Tibial nerve (tissue), 4 donors: ENCODE results near the gene KRTAP29-1. TPM values are rescaled to one million over a fixed set of nuclear protein-coding genes. Genes with fewer than 3 reads are reported as not detected.
"Not testable (repeated sequence)": the region's sequence is repeated elsewhere in the genome, so short reads cannot be mapped to it uniquely, and the experiment has no call there.

Experiments used
- DNase-seq, 2 donors: peaks; one replicate each; pipeline ENCODE4 v3.0.0-alpha.2; 2019; ENCODE audit warnings: low spot score in 2 of 2
- H3K27ac ChIP-seq, 4 donors: fragments of 200-600 bp; sonication (generic) in 3 of 4; one replicate each; pipeline ENCODE4 v1.5.1; 2017 to 2019; ENCODE audit warnings: mild to moderate bottlenecking in 1 of 4
- H3K27me3 ChIP-seq, 2 donors: fragments of 200-600 bp; sonication (generic) in 1 of 2; one replicate each; pipeline versions ENCODE4 v1.5.1 to v1.6.0; 2017 to 2019
- H3K36me3 ChIP-seq, 3 donors: fragments of 200-600 bp; sonication (generic); one replicate each; pipeline ENCODE4 v1.5.1; 2018 to 2019
- H3K4me1 ChIP-seq, 4 donors: fragments of 200-600 bp; sonication (generic) in 3 of 4; one replicate each; pipeline ENCODE4 v1.5.1; 2017 to 2019
- H3K4me3 ChIP-seq, 4 donors: fragments of 200-600 bp; sonication (generic) in 3 of 4; one replicate each; pipeline ENCODE4 v1.5.1; 2017 to 2019; ENCODE audit warnings: mild to moderate bottlenecking in 1 of 4, moderate library complexity in 1 of 4
- H3K9me3 ChIP-seq, 4 donors: fragments of 200-600 bp; sonication (generic) in 3 of 4; one replicate each; pipeline ENCODE4 v1.5.1; 2017 to 2019
- EP300 ChIP-seq, 2 donors: sonication (generic); formaldehyde crosslinking; IDR thresholded peaks; one replicate each; pipeline ENCODE4 v1.6.1; 2017; ENCODE audit warnings: antibody characterized with exemption in 2 of 2, mild to moderate bottlenecking in 1 of 2
- POLR2A ChIP-seq, 2 donors: fragments of 450-650 bp; IDR thresholded peaks; one replicate each; pipeline ENCODE4 v1.6.1; 2017; ENCODE audit warnings: antibody characterized with exemption in 2 of 2, mild to moderate bottlenecking in 2 of 2, moderate library complexity in 2 of 2
- WGBS, 2 donors: methylation state at CpG; one replicate each; pipeline ENCODE4 v1.1.5; 2018; 5-methylcytosine and 5-hydroxymethylcytosine counted together
- total RNA-seq, 4 donors: library from RNA; depleted of rRNA; stranded (reverse); fragments of >200 nt; gene quantifications; one replicate each; pipeline ENCODE4 v1.1.0, GENCODE V29; 2016
- TF ChIP-seq, protein P1 (sequence below), 5 experiments: fragments of 200-600 bp in 3 of 5; fragments of 450-650 bp in 2 of 5; sonication (generic) in 3 of 5; IDR thresholded peaks; one replicate each; pipeline ENCODE4 v1.5.1; 2016 to 2019; ENCODE audit warnings: antibody characterized with exemption in 5 of 5, mild to moderate bottlenecking in 3 of 5, moderate library complexity in 2 of 5

Gene KRTAP29-1
- total RNA-seq, 4 donors from 2014 or later: not detected

DNA sequence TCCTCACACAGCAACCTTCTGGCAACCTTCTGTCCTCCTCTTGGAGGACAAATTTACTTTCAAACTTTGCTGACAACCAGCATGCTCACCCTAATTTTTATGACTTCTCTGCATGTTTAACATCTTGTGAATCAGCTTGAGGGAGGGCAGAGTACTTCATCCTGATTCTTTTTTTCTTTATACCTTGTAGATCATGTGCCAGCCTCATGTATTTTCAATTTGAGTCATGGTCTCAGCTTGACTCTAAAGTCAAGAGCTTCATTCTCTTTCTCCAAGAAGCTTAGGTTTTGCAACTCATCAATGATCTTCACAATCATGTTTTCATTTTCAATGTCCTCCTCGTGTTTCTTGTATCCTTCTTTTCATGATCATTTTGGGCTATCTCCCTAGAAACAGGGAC lies 30.8 kb downstream of the KRTAP29-1 start:
- TF ChIP-seq EP300 (IDR thresholded peaks at IDR 0.05): no peak
- no peak for TF ChIP-seq POLR2A (IDR thresholded peaks at IDR 0.05)
- TF ChIP-seq, protein P1, sequence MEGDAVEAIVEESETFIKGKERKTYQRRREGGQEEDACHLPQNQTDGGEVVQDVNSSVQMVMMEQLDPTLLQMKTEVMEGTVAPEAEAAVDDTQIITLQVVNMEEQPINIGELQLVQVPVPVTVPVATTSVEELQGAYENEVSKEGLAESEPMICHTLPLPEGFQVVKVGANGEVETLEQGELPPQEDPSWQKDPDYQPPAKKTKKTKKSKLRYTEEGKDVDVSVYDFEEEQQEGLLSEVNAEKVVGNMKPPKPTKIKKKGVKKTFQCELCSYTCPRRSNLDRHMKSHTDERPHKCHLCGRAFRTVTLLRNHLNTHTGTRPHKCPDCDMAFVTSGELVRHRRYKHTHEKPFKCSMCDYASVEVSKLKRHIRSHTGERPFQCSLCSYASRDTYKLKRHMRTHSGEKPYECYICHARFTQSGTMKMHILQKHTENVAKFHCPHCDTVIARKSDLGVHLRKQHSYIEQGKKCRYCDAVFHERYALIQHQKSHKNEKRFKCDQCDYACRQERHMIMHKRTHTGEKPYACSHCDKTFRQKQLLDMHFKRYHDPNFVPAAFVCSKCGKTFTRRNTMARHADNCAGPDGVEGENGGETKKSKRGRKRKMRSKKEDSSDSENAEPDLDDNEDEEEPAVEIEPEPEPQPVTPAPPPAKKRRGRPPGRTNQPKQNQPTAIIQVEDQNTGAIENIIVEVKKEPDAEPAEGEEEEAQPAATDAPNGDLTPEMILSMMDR (IDR thresholded peaks at IDR 0.05): no peak
- no peak for DNase-seq
- no peak overlapping the region for H3K4me3 ChIP-seq
- no peak overlapping the region for H3K27ac ChIP-seq
- H3K27me3 ChIP-seq: no peaks in the 10 kb centered on the region
- H3K36me3 ChIP-seq: no peaks in the 10 kb centered on the region
- 53% methylated on average over 1 of the region's 1 CpG; no CpG with 5 or more reads in 1 of the 2 donors for WGBS, 2 donors
- no peaks in the 10 kb centered on the region for H3K9me3 ChIP-seq
- H3K4me1 ChIP-seq: no peaks in the 10 kb centered on the region

DNA sequence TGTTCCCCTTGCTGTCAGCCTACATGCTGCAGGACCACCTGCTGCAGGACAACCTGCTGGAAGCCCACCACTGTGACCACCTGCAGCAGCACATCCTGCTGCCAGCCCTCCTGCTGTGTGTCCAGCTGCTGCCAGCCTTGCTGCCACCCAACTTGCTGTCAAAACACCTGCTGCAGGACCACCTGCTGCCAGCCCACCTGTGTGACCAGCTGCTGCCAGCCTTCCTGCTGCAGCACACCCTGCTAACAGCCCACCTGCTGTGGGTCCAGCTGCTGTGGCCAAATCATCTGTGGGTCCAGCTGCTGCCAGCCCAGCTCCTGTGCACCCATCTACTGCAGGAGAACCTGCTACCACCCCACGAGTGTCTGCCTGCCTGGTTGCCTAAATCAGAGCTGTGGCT lies 31.3 kb downstream of the KRTAP29-1 start:
- not testable (repeated sequence) for DNase-seq, H3K27me3 ChIP-seq, H3K4me1 ChIP-seq, H3K9me3 ChIP-seq, H3K4me3 ChIP-seq, H3K36me3 ChIP-seq, H3K27ac ChIP-seq
- no CpG with 5 or more reads among the region's 1 CpG for WGBS, 2 donors

DNA sequence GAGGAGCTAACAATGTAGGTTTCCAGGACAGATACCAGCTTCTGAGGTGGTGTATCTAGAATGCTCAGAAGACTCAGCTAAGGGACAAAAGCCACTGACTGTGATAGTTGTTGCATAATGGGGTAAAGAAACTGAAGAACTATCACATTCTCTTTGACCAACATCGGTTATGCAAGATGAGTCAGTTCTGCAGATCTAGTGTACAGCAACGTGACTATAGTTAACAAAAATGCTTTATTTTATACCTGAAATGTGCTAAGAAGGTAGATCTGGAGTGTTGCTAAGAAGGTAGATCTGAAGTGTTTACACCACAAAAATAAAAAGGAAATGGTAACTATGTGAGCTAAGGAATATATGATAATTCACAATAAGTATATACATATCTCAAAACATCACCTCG lies 34.9 kb downstream of the KRTAP29-1 start:
- TF ChIP-seq POLR2A (IDR thresholded peaks at IDR 0.05) (no peak), EP300 (IDR thresholded peaks at IDR 0.05) (no peak)
- TF ChIP-seq, protein P1 (IDR thresholded peaks at IDR 0.05): no peak
- no peaks in the 10 kb centered on the region for H3K9me3 ChIP-seq
- WGBS, 2 donors: 89% methylated on average over 3 of the region's 3 CpGs; no CpG with 5 or more reads in 1 of the 2 donors
- no peaks in the 10 kb centered on the region for H3K36me3 ChIP-seq
- H3K27ac ChIP-seq: no peak overlapping the region
- DNase-seq: no peak
- H3K4me3 ChIP-seq: no peak overlapping the region
- H3K27me3 ChIP-seq: no peaks in the 10 kb centered on the region
- H3K4me1 ChIP-seq: no peaks in the 10 kb centered on the region

DNA sequence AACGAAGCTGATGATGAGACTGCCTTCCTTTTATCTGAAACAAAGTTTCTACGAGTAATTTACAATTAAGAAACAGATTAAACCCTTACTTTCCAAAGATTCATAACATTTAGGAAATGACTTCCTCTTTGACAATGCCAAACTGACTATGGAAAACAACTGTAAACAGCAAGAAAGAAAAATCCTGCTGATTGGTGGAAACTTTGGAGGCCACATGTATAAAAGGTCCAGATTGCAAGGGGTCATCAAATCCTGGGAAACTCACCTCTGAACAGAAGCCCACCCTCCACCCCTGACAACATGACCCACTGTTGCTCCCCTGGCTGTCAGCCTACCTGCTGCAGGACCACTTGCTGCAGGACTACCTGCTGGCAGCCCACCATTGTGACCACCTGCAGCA lies 37.6 kb downstream of the KRTAP29-1 start, which contains the start of gene KRTAP9-6:
KRTAP9-6 (plus strand) TSS at position 301 of the 400 bp plus-strand sequence; CDS start at position 301, 0 bp downstream.
- TF ChIP-seq POLR2A (IDR thresholded peaks at IDR 0.05) (no peak), EP300 (IDR thresholded peaks at IDR 0.05) (no peak)
- TF ChIP-seq, protein P1 (IDR thresholded peaks at IDR 0.05): no peak
- no peak for DNase-seq
- Histone ChIP-seq H3K9me3 (no peaks in the 10 kb centered on the region), H3K36me3 (no peaks in the 10 kb centered on the region), H3K27me3 (no peaks in the 10 kb centered on the region), H3K4me1 (no peaks in the 10 kb centered on the region), H3K27ac (no peak within 1 kb of the TSS), H3K4me3 (no peak within 1 kb of the TSS)
- WGBS, 2 donors: 50 to 60% methylated on average over 2 of the region's 2 CpGs

DNA sequence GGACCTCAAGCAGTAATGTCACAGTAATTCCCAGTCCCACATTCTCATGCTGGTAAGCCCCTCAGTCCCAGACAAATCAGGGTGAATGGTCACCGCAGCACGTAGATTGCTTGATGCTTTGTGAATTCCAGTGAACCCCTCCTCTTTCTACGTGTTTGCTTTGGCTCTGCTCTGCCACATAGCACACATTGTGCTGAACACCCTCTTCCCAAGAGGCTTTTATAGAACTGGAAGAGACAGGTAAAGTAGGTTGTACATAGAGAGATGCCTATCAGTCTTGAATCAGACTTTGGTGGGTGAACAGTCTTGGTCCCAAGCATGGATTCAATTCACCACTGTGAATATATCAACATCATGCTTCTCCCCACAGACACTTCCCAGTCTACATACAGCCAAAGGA lies 38.1 kb downstream of the KRTAP29-1 start:
- Histone ChIP-seq H3K4me3 (no peak overlapping the region), H3K9me3 (no peaks in the 10 kb centered on the region), H3K36me3 (no peaks in the 10 kb centered on the region), H3K27me3 (no peaks in the 10 kb centered on the region), H3K4me1 (no peaks in the 10 kb centered on the region), H3K27ac (no peak overlapping the region)
- DNase-seq: no peak
- WGBS, 2 donors: 69 to 79% methylated on average over 3 of the region's 3 CpGs
- TF ChIP-seq, protein P1 (IDR thresholded peaks at IDR 0.05): no peak
- no peak for TF ChIP-seq EP300 (IDR thresholded peaks at IDR 0.05)
- no peak for TF ChIP-seq POLR2A (IDR thresholded peaks at IDR 0.05)

DNA sequence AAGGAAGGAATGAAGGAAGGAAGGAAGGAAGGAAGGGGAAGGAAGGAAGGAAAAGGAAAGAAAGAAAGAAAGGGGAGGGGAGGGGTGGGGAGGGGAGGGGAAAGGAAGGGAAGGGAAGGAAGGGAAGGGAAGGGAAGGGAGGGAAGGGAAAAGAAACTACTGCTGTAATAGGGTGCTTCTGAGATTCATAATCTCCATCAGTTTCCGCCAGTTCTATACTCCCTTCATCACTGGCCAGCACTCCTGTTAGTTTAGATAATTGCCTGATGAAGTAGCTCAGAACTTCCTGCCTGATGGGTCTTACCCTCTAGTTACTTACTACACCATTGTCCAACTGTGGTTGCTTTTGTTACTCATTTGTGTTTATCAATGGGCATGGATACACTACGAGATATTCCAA lies 39.4 kb downstream of the KRTAP29-1 start:
- H3K27ac ChIP-seq: no peak overlapping the region
- no peaks in the 10 kb centered on the region for H3K4me1 ChIP-seq
- H3K9me3 ChIP-seq: no peaks in the 10 kb centered on the region
- H3K4me3 ChIP-seq: no peak overlapping the region
- no peak for DNase-seq
- peaks cover 0 to 6% of the 10 kb centered on the region in 2 donors for H3K27me3 ChIP-seq
- TF ChIP-seq POLR2A (IDR thresholded peaks at IDR 0.05): no peak
- TF ChIP-seq, protein P1 (IDR thresholded peaks at IDR 0.05): no peak
- no peak for TF ChIP-seq EP300 (IDR thresholded peaks at IDR 0.05)
- WGBS, 2 donors: 44 to 85% methylated on average over 2 of the region's 2 CpGs
- no peaks in the 10 kb centered on the region for H3K36me3 ChIP-seq
